GM12878 (cell line): Measurements from ENCODE around the gene PLPP3. TPM values are rescaled to one million over a fixed set of nuclear protein-coding genes. Genes with fewer than 3 reads are reported as not detected.

ENCODE experiments used
- ATAC-seq: fragments of 200-7000 bp; cut with Tn5 transposase; 3 replicates; pipeline ENCODE4 v1.9.1; 2020; ENCODE audit warnings: mild to moderate bottlenecking, moderate library complexity
- BruUV-seq: library from RNA; stranded (reverse); fragments of 400-500 nt; replicated peaks from 2 replicates; lab custom pipeline; 2021; lab: Mats Ljungman, UMichigan
- CTCF ChIA-PET: fragments of 300-600 bp; sonication (Branson Sonifier 250); formaldehyde crosslinking; extraction: SDS; loops from one replicate; lab custom pipeline; 2021; ENCODE audit warnings: inconsistent platforms; lab: Yijun Ruan, JAX
- POLR2A ChIA-PET: fragments of 350-600 bp; formaldehyde crosslinking; extraction: SDS; loops from one replicate; lab custom pipeline; 2021; ENCODE audit warnings: inconsistent platforms; lab: Charles Lee
- RAD21 ChIA-PET: fragments of 300-600 bp; sonication (Branson Sonifier 250); formaldehyde crosslinking; loops from one replicate; lab custom pipeline; 2023; ENCODE audit warnings: antibody characterized with exemption; ENCODE audit not compliant: unreplicated experiment; lab: Charles Lee
- SMC1A ChIA-PET: fragments of 300-600 bp; sonication (Branson Sonifier 250); formaldehyde crosslinking; loops from one replicate; lab custom pipeline; 2023; ENCODE audit not compliant: unreplicated experiment, uncharacterized antibody; lab: Charles Lee
- DNase-seq: peaks from one replicate; pipeline ENCODE4 v3.0.0-alpha.2; 2011; ENCODE audit warnings: low read depth, low spot score
- FAIRE-seq: peaks from 3 replicates; lab custom pipeline; 2011; peaks lifted over from hg19 to GRCh38; lab: Jason Lieb, UNC
- H2AFZ ChIP-seq: 2 replicates; pipeline ENCODE4 v1.6.0; 2011; ENCODE audit warnings: low read depth, low read length, control low read depth; ENCODE audit not compliant: control insufficient read depth
- H3K27ac ChIP-seq: 2 replicates; pipeline ENCODE4 v1.5.1; 2011; ENCODE audit warnings: control low read depth; ENCODE audit not compliant: control insufficient read depth, insufficient read depth
- H3K27me3 ChIP-seq, 2 experiments: replicated peaks in 1 of 2; 2 replicates each; pipeline versions ENCODE4 v1.6.0 to v1.6.1; 2011; ENCODE audit warnings: low read length in 1 of 2; ENCODE audit not compliant: control insufficient read depth in 2 of 2, insufficient read depth in 2 of 2
- H3K36me3 ChIP-seq, 2 experiments: 2 replicates each; pipeline ENCODE4 v1.5.1; 2011; ENCODE audit warnings: low read length in 1 of 2; ENCODE audit not compliant: control insufficient read depth in 2 of 2, insufficient read depth in 2 of 2
- H3K4me1 ChIP-seq: 2 replicates; pipeline ENCODE4 v1.6.1; 2011; ENCODE audit warnings: mild to moderate bottlenecking, low read length, moderate library complexity, mixed read lengths; ENCODE audit not compliant: control insufficient read depth, insufficient read depth
- H3K4me2 ChIP-seq: 2 replicates; pipeline ENCODE4 v1.6.0; 2011; ENCODE audit warnings: control low read depth; ENCODE audit not compliant: control insufficient read depth, insufficient read depth
- H3K4me3 ChIP-seq: fragments of 200-600 bp; sonication (generic); 2 replicates; pipeline ENCODE4 v1.5.1; 2016
- H3K79me2 ChIP-seq: 2 replicates; pipeline ENCODE4 v1.6.0; 2011; ENCODE audit warnings: low read length; ENCODE audit not compliant: control insufficient read depth, insufficient read depth
- H3K9ac ChIP-seq: 2 replicates; pipeline ENCODE4 v1.8.0; 2011; ENCODE audit warnings: low read length, control low read depth, mixed read lengths; ENCODE audit not compliant: control insufficient read depth, insufficient read depth
- H3K9me3 ChIP-seq: replicated peaks from 3 replicates; pipeline ENCODE4 v1.5.1; 2011; ENCODE audit warnings: mild to moderate bottlenecking, low read length; ENCODE audit not compliant: control insufficient read depth, insufficient read depth
- H4K20me1 ChIP-seq: 2 replicates; pipeline ENCODE4 v1.6.0; 2011; ENCODE audit not compliant: control insufficient read depth, insufficient read depth
- NR2C1 ChIP-seq: fragments of 450-650 bp; IDR thresholded peaks from 2 replicates; pipeline ENCODE4 v1.6.1; 2017; ENCODE audit warnings: antibody characterized with exemption, mild to moderate bottlenecking, moderate library complexity
- SKIL ChIP-seq: fragments of 450-650 bp; IDR thresholded peaks from 2 replicates; pipeline ENCODE4 v1.6.1; 2017; ENCODE audit warnings: mild to moderate bottlenecking, low read depth, inconsistent platforms; ENCODE audit not compliant: poor library complexity, severe bottlenecking
- SRF ChIP-seq, 2 experiments: IDR thresholded peaks; 2 replicates each; pipeline ENCODE4 v1.6.1; 2011; ENCODE audit warnings: low read depth in 2 of 2, low read length in 2 of 2, mild to moderate bottlenecking in 1 of 2, moderate library complexity in 1 of 2
- ZNF207 ChIP-seq: fragments of 450-650 bp; IDR thresholded peaks from 2 replicates; pipeline ENCODE4 v1.6.1; 2014; ENCODE audit warnings: antibody characterized with exemption, mild to moderate bottlenecking, borderline replicate concordance
- WGBS: methylation state at CpG from one replicate; pipeline ENCODE4 v1.1.6; 2016; ENCODE audit warnings: low lambda C conversion rate; ENCODE audit not compliant: insufficient replicate concordance, insufficient coverage; ENCODE audit errors: missing lambda C conversion rate; 5-methylcytosine and 5-hydroxymethylcytosine counted together
- in situ Hi-C: fragments of 300-500 bp; cut with MboI; formaldehyde crosslinking; loops from 9 replicates; pipeline ENCODE4 v1.14.3; 2018; ENCODE audit warnings: mixed read lengths
- intact Hi-C: fragments of 100-400 bp; cut with micrococcal nuclease; formaldehyde crosslinking; loops from one replicate; pipeline ENCODE4 v1.14.2; 2022; ENCODE audit not compliant: unreplicated experiment
- polyA plus RNA-seq, 11 experiments: library from polyadenylated mRNA; depleted of rRNA in 4 of 11; unstranded in 6 of 11; stranded (reverse) in 5 of 11; fragments of >200 nt; fragmentation: Nextera tagmentation in 4 of 11; fragmentation: Illumina TruSeq in 1 of 11; extraction: Ambion mirVana in 4 of 11; extraction: Trizol in 1 of 11; gene quantifications; 1 replicate in 1 of 11; 2 replicates in 10 of 11; pipeline versions ENCODE4 v1.2.1 to v1.2.3, GENCODE V29; 2011 to 2016; ENCODE audit warnings: inconsistent platforms in 2 of 11, missing spikeins in 2 of 11, low read depth in 1 of 11
- total RNA-seq, 4 experiments: library from RNA; depleted of rRNA in 3 of 4; stranded (reverse); fragments of >200 nt in 3 of 4; fragmentation: Illumina TruSeq in 1 of 4; extraction: Trizol in 1 of 4; gene quantifications; 2 replicates each; pipeline versions ENCODE4 v1.2.1 to v1.2.3, GENCODE V29; 2013 to 2021

Gene PLPP3
- total and polyA plus RNA-seq, 10 of the 15 experiments (the other 5 are each of a cell fraction or from before 2014, with no cell fraction given): 6.4 to 26.8 (median 9.5) TPM

GRCh38 chr1:56508523-56508983 is 70.8 kb downstream of the PLPP3 start:
- RAD21 ChIA-PET: interaction anchor here (1.4 to 1.5 kb wide), 2 partner anchors 68 to 76 kb away, joined by 4 read pairs; no protein-coding TSS in a partner anchor
- TF ChIP-seq SKIL (no peak), NR2C1 (no peak), ZNF207 (no peak), SRF (IDR thresholded peaks at IDR 0.05; ENCODE audit: low read depth in 2 of 2, low read length in 2 of 2) (no peak)
- TF ChIP-seq, all 136 proteins: peak for 0
- Histone ChIP-seq H3K36me3 (peaks cover 0 to 3% of the 10 kb centered on the region in 2 experiments; a peak in 2 of 4 replicates), H3K27me3 (no peaks in the 10 kb centered on the region), H3K4me1 (no peaks in the 10 kb centered on the region), H3K27ac (no peak overlapping the region), H3K9me3 (no peaks in the 10 kb centered on the region), H3K9ac (no peak overlapping the region), H3K79me2 (no peaks in the 10 kb centered on the region), H3K4me3 (no peak overlapping the region), H2AFZ (no peak overlapping the region), H3K4me2 (no peak overlapping the region), H4K20me1 (no peaks in the 10 kb centered on the region)
- no peak for ATAC-seq
- DNase-seq: no peak
- no peak for FAIRE-seq
- ChIA-PET SMC1A (interaction anchor here (1.0 to 1.7 kb wide), 5 partner anchors 9 to 98 kb away, joined by 3 to 6 read pairs (median 4); no protein-coding TSS in a partner anchor), POLR2A (interaction anchor here (0.7 to 1.5 kb wide), 2 partner anchors 31 to 74 kb away, joined by 3 to 4 read pairs; no protein-coding TSS in a partner anchor), CTCF (interaction anchor here (0.6 to 1.0 kb wide), 2 partner anchors 68 to 178 kb away, joined by 3 to 4 read pairs; no protein-coding TSS in a partner anchor)
- BruUV-seq: no TSS peak
- in situ Hi-C loops: no loop called here
- WGBS: 28% methylated on average over 4 of the region's 4 CpGs
- intact Hi-C loops: no loop called here
